Right atrium auricular region (tissue), 2 donors: Measurements from ENCODE around the gene PDRG1. TPM values are rescaled to one million over a fixed set of nuclear protein-coding genes. Genes with fewer than 3 reads are reported as not detected.

Experiments used
- DNase-seq: peaks from one replicate; pipeline ENCODE4 v3.0.0-alpha.2; 2019; ENCODE audit warnings: low spot score
- H3K27ac ChIP-seq, 2 donors: fragments of 200-600 bp; sonication (generic); 1 replicate in 1 of 2; 2 replicates in 1 of 2; pipeline ENCODE4 v1.5.1; 2016 to 2019
- H3K27me3 ChIP-seq, 2 donors: fragments of 200-600 bp; sonication (generic); one replicate each; pipeline versions ENCODE4 v1.5.1 to v1.6.0; 2017 to 2019
- H3K36me3 ChIP-seq: fragments of 200-600 bp; sonication (generic); one replicate; pipeline ENCODE4 v1.5.1; 2016
- H3K4me1 ChIP-seq, 2 donors: fragments of 200-600 bp; sonication (generic); one replicate each; pipeline versions ENCODE4 v1.5.1 to v1.6.0; 2017 to 2019
- H3K4me3 ChIP-seq, 2 donors: fragments of 200-600 bp; sonication (generic); 1 replicate in 1 of 2; 2 replicates in 1 of 2; pipeline ENCODE4 v1.5.1; 2017 to 2019; ENCODE audit warnings: mild to moderate bottlenecking in 1 of 2, moderate library complexity in 1 of 2
- H3K9me3 ChIP-seq, 2 donors: fragments of 200-600 bp; sonication (generic); one replicate each; pipeline ENCODE4 v1.5.1; 2019
- CTCF ChIP-seq, 2 donors: fragments of 200-600 bp; sonication (generic); IDR thresholded peaks; one replicate each; pipeline ENCODE4 v1.5.1; 2019; ENCODE audit warnings: antibody characterized with exemption in 2 of 2
- total RNA-seq, 2 donors: library from RNA; depleted of rRNA; stranded (reverse); fragments of >200 nt; gene quantifications; one replicate each; pipeline ENCODE4 v1.1.0, GENCODE V29; 2016

The PDRG1 gene
- total RNA-seq, 2 donors from 2014 or later = 4.9 to 5.7 TPM

- peak overlapping the region; percentile 51 to 56 for H3K27ac ChIP-seq
- no peak for TF ChIP-seq CTCF (IDR thresholded peaks at IDR 0.05)
Measured at GRCh38 chr20:31896049-31896448, 55.8 kb downstream of the PDRG1 start.

GRCh38 chr20:31894980-31895675 is 56.7 kb downstream of the PDRG1 start:
- Histone ChIP-seq H3K4me3 (no peak overlapping the region), H3K36me3 (no peaks in the 10 kb centered on the region), H3K27me3 (no peaks in the 10 kb centered on the region), H3K9me3 (no peaks in the 10 kb centered on the region), H3K27ac (peak overlapping the region; percentile 51 to 56), H3K4me1 (no peaks in the 10 kb centered on the region)
- DNase-seq = peak; percentile 78
- TF ChIP-seq CTCF (IDR thresholded peaks at IDR 0.05) = no peak

More at GRCh38 chr20:31896049-31896448, 55.8 kb downstream of the PDRG1 start:
- H3K4me3 ChIP-seq = no peak overlapping the region
- H3K36me3 ChIP-seq = no peaks in the 10 kb centered on the region
- no peaks in the 10 kb centered on the region for H3K9me3 ChIP-seq
- H3K27me3 ChIP-seq = no peaks in the 10 kb centered on the region
- no peak for DNase-seq
- H3K4me1 ChIP-seq = no peaks in the 10 kb centered on the region

Other genes starting within 250 kb of the PDRG1 start
- 10 to 100 TPM; 84.2 to 93.5 TPM for gene BCL2L1, start 229.2 kb downstream of the PDRG1 start, total RNA-seq
- 1 to 10 TPM in 1 of 2 donors, under 1 TPM in 1; 0.20 to 2.9 TPM for gene TPX2, start 212.8 kb downstream of the PDRG1 start, total RNA-seq
- under 1 TPM in 1 of 2 donors, not detected in 1; 0.12 TPM for gene MYLK2, start 132.7 kb downstream of the PDRG1 start, total RNA-seq
- 1 to 10 TPM; 1.9 to 4.2 TPM for gene FOXS1, start 106.4 kb downstream of the PDRG1 start, total RNA-seq
- gene DUSP15, start 81.5 kb downstream of the PDRG1 start, total RNA-seq = 10 to 100 TPM in 1 of 2 donors, 1 to 10 TPM in 1; 8.8 to 11.6 TPM
- gene TTLL9, start 81.4 kb downstream of the PDRG1 start, total RNA-seq = not detected
- gene XKR7, start 16.1 kb upstream of the PDRG1 start, total RNA-seq = not detected
- 1 to 10 TPM; 6.0 to 8.1 TPM for gene CCM2L, start 58.4 kb upstream of the PDRG1 start, total RNA-seq
- 1 to 10 TPM; 2.3 to 9.2 TPM for gene HCK, start 100.2 kb upstream of the PDRG1 start, total RNA-seq
- gene TM9SF4, start 157.7 kb upstream of the PDRG1 start, total RNA-seq = 10 to 100 TPM; 28.5 to 30.6 TPM